HG02885 (cell line): Measurements from ENCODE around the gene CDC14A.

Experiments
- ATAC-seq: cut with Tn5 transposase; IDR thresholded peaks from one replicate; pipeline ENCODE4 v1.9.1; 2021; ENCODE audit warnings: mild to moderate bottlenecking; ENCODE audit not compliant: unreplicated experiment, poor library complexity

Gene CDC14A

GRCh38 chr1:100557606-100557953, 205.3 kb downstream of the CDC14A start:
- no peak for ATAC-seq

- ATAC-seq: no peak
These were observed 213.2 kb downstream of the CDC14A start for GRCh38 chr1:100565533-100565932.

GRCh38 chr1:100565937-100566699, 213.8 kb downstream of the CDC14A start:
- ATAC-seq: no peak

- ATAC-seq: no peak
These were observed 214.8 kb downstream of the CDC14A start for GRCh38 chr1:100567062-100567461.
